H9 (cell line): ENCODE data around the gene DHRS1. TPM values are rescaled to one million over a fixed set of nuclear protein-coding genes. Genes with fewer than 3 reads are reported as not detected.

Experiments used
- DNase-seq: peaks from one replicate; pipeline ENCODE4 v3.0.0-alpha.2; 2017
- H2AFZ ChIP-seq: one replicate; pipeline ENCODE4 v1.6.1; 2013; ENCODE audit warnings: mild to moderate bottlenecking, low read length, control low read depth, moderate library complexity
- H2AK5ac ChIP-seq: 2 replicates; pipeline ENCODE4 v1.6.1; 2013; ENCODE audit warnings: low read length, control low read depth, mixed read lengths; ENCODE audit not compliant: insufficient read length
- H2BK120ac ChIP-seq: one replicate; pipeline ENCODE4 v1.6.1; 2013; ENCODE audit warnings: low read depth, mild to moderate bottlenecking, low read length, control low read depth, inconsistent platforms; ENCODE audit not compliant: poor library complexity, severe bottlenecking
- H2BK12ac ChIP-seq: 2 replicates; pipeline ENCODE4 v1.6.1; 2013; ENCODE audit warnings: low read length, control low read depth, mixed read lengths, low read depth; ENCODE audit not compliant: insufficient read length
- H2BK15ac ChIP-seq: 2 replicates; pipeline ENCODE4 v1.6.1; 2013; ENCODE audit warnings: low read depth, low read length, control low read depth
- H2BK20ac ChIP-seq: one replicate; pipeline ENCODE4 v1.6.1; 2013; ENCODE audit warnings: low read depth, mild to moderate bottlenecking, low read length, control low read depth, inconsistent platforms; ENCODE audit not compliant: poor library complexity, severe bottlenecking
- H2BK5ac ChIP-seq: 2 replicates; pipeline ENCODE4 v1.6.1; 2013; ENCODE audit warnings: low read length, control low read depth, mixed read lengths; ENCODE audit not compliant: insufficient read length
- H3K14ac ChIP-seq: 2 replicates; pipeline ENCODE4 v1.6.1; 2013; ENCODE audit warnings: low read length, control low read depth; ENCODE audit not compliant: insufficient read depth
- H3K18ac ChIP-seq: 2 replicates; pipeline ENCODE4 v1.6.1; 2013; ENCODE audit warnings: low read depth, mild to moderate bottlenecking, mixed read lengths, low read length, control low read depth; ENCODE audit not compliant: insufficient read length
- H3K23ac ChIP-seq: 2 replicates; pipeline ENCODE4 v1.6.1; 2013; ENCODE audit warnings: low read length, control low read depth, mixed read lengths, low read depth; ENCODE audit not compliant: insufficient read length
- H3K23me2 ChIP-seq: 2 replicates; pipeline ENCODE4 v1.6.1; 2013; ENCODE audit warnings: low read depth, mild to moderate bottlenecking, mixed read lengths, low read length, control low read depth; ENCODE audit not compliant: insufficient read length, poor library complexity, severe bottlenecking
- H3K27ac ChIP-seq: 2 replicates; pipeline ENCODE4 v1.5.1; 2013; ENCODE audit warnings: low read length, control low read depth, mixed read lengths, low read depth; ENCODE audit not compliant: insufficient read length
- H3K27me3 ChIP-seq: 2 replicates; pipeline ENCODE4 v1.6.1; 2013; ENCODE audit warnings: low read length, control low read depth, inconsistent platforms; ENCODE audit not compliant: insufficient read depth
- H3K4ac ChIP-seq: 2 replicates; pipeline ENCODE4 v1.6.1; 2013; ENCODE audit warnings: low read depth, mild to moderate bottlenecking, control low read depth, inconsistent platforms, low read length, moderate library complexity
- H3K4me1 ChIP-seq: 2 replicates; pipeline ENCODE4 v1.6.1; 2013; ENCODE audit warnings: low read length, control low read depth, inconsistent platforms; ENCODE audit not compliant: insufficient read depth
- H3K4me2 ChIP-seq: 2 replicates; pipeline ENCODE4 v1.6.1; 2013; ENCODE audit warnings: low read length, control low read depth, mixed read lengths; ENCODE audit not compliant: insufficient read length, insufficient read depth
- H3K56ac ChIP-seq: 2 replicates; pipeline ENCODE4 v1.6.1; 2013; ENCODE audit warnings: low read depth, mild to moderate bottlenecking, mixed read lengths, low read length, control low read depth; ENCODE audit not compliant: insufficient read length
- H3K79me1 ChIP-seq: 2 replicates; pipeline ENCODE4 v1.6.1; 2013; ENCODE audit warnings: low read depth, mild to moderate bottlenecking, moderate library complexity, low read length, control low read depth, inconsistent platforms; ENCODE audit not compliant: insufficient read depth, poor library complexity, severe bottlenecking
- H3K79me2 ChIP-seq: 2 replicates; pipeline ENCODE4 v1.6.1; 2013; ENCODE audit warnings: low read length, control low read depth, inconsistent platforms; ENCODE audit not compliant: insufficient read depth
- H3K9ac ChIP-seq: 2 replicates; pipeline ENCODE4 v1.6.1; 2013; ENCODE audit warnings: low read length, control low read depth, mixed read lengths; ENCODE audit not compliant: insufficient read length; ENCODE audit errors: extremely low read depth
- H3K9me3 ChIP-seq: one replicate; pipeline ENCODE4 v1.6.1; 2013; ENCODE audit warnings: low read depth, low read length, inconsistent platforms; ENCODE audit not compliant: control insufficient read depth
- H3T11ph ChIP-seq: one replicate; pipeline ENCODE4 v1.6.1; 2013; ENCODE audit warnings: mild to moderate bottlenecking, low read length, control low read depth, inconsistent platforms
- H4K20me1 ChIP-seq: one replicate; pipeline ENCODE4 v1.6.1; 2013; ENCODE audit not compliant: control insufficient read depth, insufficient read length, insufficient read depth
- H4K5ac ChIP-seq: 2 replicates; pipeline ENCODE4 v1.6.1; 2013; ENCODE audit warnings: low read depth, mild to moderate bottlenecking, mixed read lengths, low read length, control low read depth; ENCODE audit not compliant: insufficient read length
- H4K8ac ChIP-seq: replicated peaks from 2 replicates; pipeline ENCODE4 v1.6.1; 2013; ENCODE audit warnings: low read length, control low read depth, mixed read lengths, low read depth; ENCODE audit not compliant: insufficient read length
- H4K91ac ChIP-seq: 2 replicates; pipeline ENCODE4 v1.6.1; 2013; ENCODE audit warnings: low read depth, mild to moderate bottlenecking, moderate library complexity, mixed read lengths, low read length, control low read depth; ENCODE audit not compliant: insufficient read length
- H3K27ac Mint-ChIP-seq, 3 experiments: 2 replicates in 2 of 3; 3 replicates in 1 of 3; pipeline ENCODE4 v1.8.0; 2020 to 2021; ENCODE audit warnings: mixed read lengths in 3 of 3, mild to moderate bottlenecking in 1 of 3, moderate library complexity in 1 of 3
- H3K27me3 Mint-ChIP-seq: 2 replicates; pipeline ENCODE4 v1.8.0; 2021; ENCODE audit warnings: low read depth, mild to moderate bottlenecking, moderate library complexity, mixed read lengths
- H3K36me3 Mint-ChIP-seq, 3 experiments: 2 replicates in 2 of 3; 3 replicates in 1 of 3; pipeline ENCODE4 v1.8.0; 2020 to 2021; ENCODE audit warnings: low read depth in 3 of 3, mixed read lengths in 3 of 3; ENCODE audit not compliant: insufficient read depth in 1 of 3
- H3K4me1 Mint-ChIP-seq, 2 experiments: 2 replicates each; pipeline ENCODE4 v1.8.0; 2020; ENCODE audit warnings: mixed read lengths in 2 of 2
- H3K4me3 Mint-ChIP-seq, 2 experiments: 2 replicates in 1 of 2; 3 replicates in 1 of 2; pipeline ENCODE4 v1.8.0; 2020 to 2021; ENCODE audit warnings: mild to moderate bottlenecking in 2 of 2, mixed read lengths in 2 of 2, moderate library complexity in 1 of 2
- H3K9me3 Mint-ChIP-seq, 2 experiments: 2 replicates in 1 of 2; 3 replicates in 1 of 2; pipeline ENCODE4 v1.8.0; 2020; ENCODE audit warnings: mild to moderate bottlenecking in 2 of 2, mixed read lengths in 2 of 2, moderate library complexity in 1 of 2
- WGBS: extraction: QIAGEN DNeasy Blood & Tissue Kit; methylation state at CpG from one replicate; pipeline ENCODE4 v1.1.7; 2013; ENCODE audit warnings: missing lambda C conversion rate, low lambda C conversion rate, mixed read lengths; ENCODE audit not compliant: insufficient read length; ENCODE audit errors: extremely low coverage; 5-methylcytosine and 5-hydroxymethylcytosine counted together
- total RNA-seq: library from RNA; stranded (reverse); gene quantifications from 2 replicates; pipeline ENCODE4 v1.2.1, GENCODE V29; 2021
- TF ChIP-seq, protein P1 (sequence below): fragments of 200-600 bp; sonication (generic); conservative IDR thresholded peaks from 3 replicates; pipeline ENCODE4 v1.8.0; 2021; ENCODE audit warnings: antibody characterized with exemption, mild to moderate bottlenecking

DHRS1 gene
- total RNA-seq, 1 experiment from 2014 or later, result 19.1 TPM

DNA sequence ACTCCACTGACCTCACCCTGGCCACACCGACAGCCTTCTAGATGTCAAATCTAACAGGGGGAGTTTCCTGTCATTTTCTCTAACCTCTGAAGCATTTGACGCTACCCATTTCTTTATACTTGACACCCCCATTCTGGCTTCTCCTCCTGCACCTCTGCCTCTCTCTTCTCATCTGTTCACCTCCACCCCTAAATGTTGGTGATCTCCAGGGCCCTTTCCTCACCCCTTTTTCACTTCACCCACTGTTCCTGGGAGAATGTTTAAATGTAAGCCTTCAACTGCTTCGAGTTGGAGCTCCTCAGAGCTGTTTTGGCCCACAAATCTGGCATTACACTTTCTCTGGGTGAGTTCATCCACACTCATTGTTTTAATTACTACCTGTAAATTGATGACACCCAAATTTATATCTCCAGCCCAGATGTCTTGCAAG is 27.7 kb downstream of the DHRS1 start:
- Histone ChIP-seq H2BK12ac (no peak overlapping the region), H3K23ac (no peak overlapping the region), H4K20me1 (no peaks in the 10 kb centered on the region), H2AK5ac (no peak overlapping the region), H3T11ph (no peak overlapping the region), H4K8ac (no peak overlapping the region), H3K27me3 (no peaks in the 10 kb centered on the region), H3K4me1 (no peaks in the 10 kb centered on the region), H2BK15ac (no peak overlapping the region), H3K9me3 (no peaks in the 10 kb centered on the region), H2BK5ac (no peak overlapping the region), H3K27ac (no peak overlapping the region), H2BK120ac (no peak overlapping the region), H3K56ac (no peak overlapping the region), H3K23me2 (peaks cover 8% of the 10 kb centered on the region), H2BK20ac (no peak overlapping the region), H3K4ac (no peak overlapping the region), H3K18ac (no peak overlapping the region), H3K9ac (no peak overlapping the region), H3K79me1 (no peaks in the 10 kb centered on the region), H3K4me2 (peak overlapping the region; percentile 69), H4K5ac (no peak overlapping the region), H3K14ac (no peak overlapping the region), H3K79me2 (no peaks in the 10 kb centered on the region), H2AFZ (no peak overlapping the region), H4K91ac (no peak overlapping the region)
- no peaks in the 10 kb centered on the region for H3K27me3 Mint-ChIP-seq
- no peak overlapping the region for H3K27ac Mint-ChIP-seq
- TF ChIP-seq, protein P1, sequence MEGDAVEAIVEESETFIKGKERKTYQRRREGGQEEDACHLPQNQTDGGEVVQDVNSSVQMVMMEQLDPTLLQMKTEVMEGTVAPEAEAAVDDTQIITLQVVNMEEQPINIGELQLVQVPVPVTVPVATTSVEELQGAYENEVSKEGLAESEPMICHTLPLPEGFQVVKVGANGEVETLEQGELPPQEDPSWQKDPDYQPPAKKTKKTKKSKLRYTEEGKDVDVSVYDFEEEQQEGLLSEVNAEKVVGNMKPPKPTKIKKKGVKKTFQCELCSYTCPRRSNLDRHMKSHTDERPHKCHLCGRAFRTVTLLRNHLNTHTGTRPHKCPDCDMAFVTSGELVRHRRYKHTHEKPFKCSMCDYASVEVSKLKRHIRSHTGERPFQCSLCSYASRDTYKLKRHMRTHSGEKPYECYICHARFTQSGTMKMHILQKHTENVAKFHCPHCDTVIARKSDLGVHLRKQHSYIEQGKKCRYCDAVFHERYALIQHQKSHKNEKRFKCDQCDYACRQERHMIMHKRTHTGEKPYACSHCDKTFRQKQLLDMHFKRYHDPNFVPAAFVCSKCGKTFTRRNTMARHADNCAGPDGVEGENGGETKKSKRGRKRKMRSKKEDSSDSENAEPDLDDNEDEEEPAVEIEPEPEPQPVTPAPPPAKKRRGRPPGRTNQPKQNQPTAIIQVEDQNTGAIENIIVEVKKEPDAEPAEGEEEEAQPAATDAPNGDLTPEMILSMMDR, result no peak
- H3K36me3 Mint-ChIP-seq, result peaks cover 3 to 10% (median 6%) of the 10 kb centered on the region in 3 experiments; a peak in 5 of 7 replicates
- H3K4me1 Mint-ChIP-seq, result peaks cover 12 to 14% of the 10 kb centered on the region in 2 experiments
- no CpG with 5 or more reads among the region's 3 CpGs for WGBS
- no peak for DNase-seq
- H3K4me3 Mint-ChIP-seq, result peak overlapping the region; percentile 83 to 86
- H3K9me3 Mint-ChIP-seq, result no peaks in the 10 kb centered on the region
